Glomerular visceral epithelial cell (primary cell): ENCODE measurements around the gene AKAP1.

ENCODE experiments used
- DNase-seq: peaks from one replicate; pipeline ENCODE4 v3.0.0-alpha.2; 2016; ENCODE audit errors: extremely low spot score

Gene AKAP1

GRCh38 chr17:57133486-57133885 lies 48.4 kb downstream of the AKAP1 start:
- no peak for DNase-seq

GRCh38 chr17:57135026-57135788 lies 50.2 kb downstream of the AKAP1 start:
- no peak for DNase-seq

DNA sequence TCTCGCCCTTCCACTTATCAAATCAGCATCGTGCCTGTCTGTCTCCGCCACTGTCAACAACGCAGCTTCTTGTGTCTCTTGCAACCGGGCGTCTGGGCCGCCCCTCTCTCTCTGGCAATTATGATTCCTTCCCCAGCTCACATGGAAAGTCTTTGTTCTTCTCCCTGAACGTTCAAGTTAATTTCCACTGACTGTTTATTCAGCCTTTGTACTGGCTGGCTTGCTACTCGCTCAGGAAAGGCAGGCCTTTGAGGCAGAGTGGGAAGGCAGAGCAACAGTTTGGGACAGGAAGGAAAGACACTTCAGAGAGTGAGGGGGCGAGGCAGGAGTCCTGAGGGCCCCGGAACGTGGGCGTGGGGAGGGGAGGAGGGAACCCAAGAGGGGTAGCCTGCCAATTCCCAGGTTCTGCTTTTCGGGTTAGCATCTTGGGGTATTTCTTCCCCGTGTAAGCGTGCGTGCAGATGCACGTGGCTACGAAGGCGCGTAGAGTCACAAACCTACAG lies 50.8 kb downstream of the AKAP1 start:
- DNase-seq: no peak

DNA sequence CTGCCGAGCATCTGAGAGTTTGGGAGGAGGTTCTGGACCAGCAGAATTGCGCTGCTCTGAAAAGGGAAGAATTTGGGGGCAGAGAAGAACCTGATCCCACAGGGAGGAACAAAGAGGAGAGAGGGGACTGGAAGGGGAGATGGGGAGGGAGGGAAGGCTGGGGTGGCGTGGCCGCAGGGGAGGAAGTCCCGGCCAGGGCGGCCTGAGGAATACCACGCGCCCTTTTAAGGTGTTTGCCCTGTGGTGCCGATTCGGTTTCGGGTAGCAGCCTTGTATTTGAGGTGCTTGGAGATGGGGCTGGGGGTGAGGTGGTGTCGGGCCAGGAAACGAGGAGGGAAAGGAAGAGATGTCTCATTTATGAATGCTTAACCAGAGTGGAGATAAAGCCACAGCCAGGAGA lies 51.3 kb downstream of the AKAP1 start:
- DNase-seq: no peak

- no peak for DNase-seq
Measured at GRCh38 chr17:57138030-57138911, 53.2 kb downstream of the AKAP1 start.

GRCh38 chr17:57138956-57139576 lies 54.0 kb downstream of the AKAP1 start:
- no peak for DNase-seq

- no peak for DNase-seq
Measured at GRCh38 chr17:57140316-57140715, 55.3 kb downstream of the AKAP1 start.

- DNase-seq: no peak
Measured at GRCh38 chr17:57142925-57143324, 57.9 kb downstream of the AKAP1 start.

DNA sequence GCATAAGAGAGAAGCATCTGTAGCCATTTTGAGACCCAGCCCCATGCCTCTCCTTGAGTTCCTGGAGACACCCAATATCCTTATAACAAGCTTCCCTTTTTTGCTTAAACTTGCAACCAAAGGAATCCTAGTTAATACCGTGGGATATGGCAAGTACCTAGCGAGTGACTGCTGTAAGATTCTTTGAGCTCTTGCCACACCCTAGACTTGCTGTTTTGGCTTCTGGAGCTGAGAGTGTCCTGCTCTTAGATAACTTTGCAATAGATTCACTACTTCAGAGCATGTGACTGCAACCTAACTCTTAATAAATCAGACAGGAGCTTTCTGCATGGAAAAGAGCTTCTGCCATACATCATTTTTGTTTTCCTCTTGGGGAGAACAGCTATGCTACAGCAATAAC lies 58.3 kb downstream of the AKAP1 start:
- no peak for DNase-seq

DNA sequence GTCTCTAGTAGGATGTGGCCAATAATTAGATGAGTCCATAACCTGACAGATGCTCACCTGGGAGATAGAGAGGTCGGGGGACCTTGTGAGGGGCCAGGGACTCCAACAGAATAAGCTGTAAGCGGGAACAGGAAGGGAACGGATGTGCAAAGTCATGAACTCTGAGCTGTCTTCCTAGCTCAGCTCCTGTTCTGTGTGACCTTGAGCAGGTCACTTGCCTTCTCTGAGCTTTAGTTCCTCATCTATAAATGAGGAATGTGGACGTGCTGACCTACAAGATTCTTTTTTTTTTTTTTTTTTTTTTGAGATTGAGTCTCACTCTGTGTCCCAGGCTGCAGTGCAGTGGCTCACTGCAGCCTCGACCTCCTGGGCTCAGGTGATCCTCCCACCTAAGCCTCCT lies 58.9 kb downstream of the AKAP1 start:
- no peak for DNase-seq

- no peak for DNase-seq
Measured at GRCh38 chr17:57144567-57144966, 59.5 kb downstream of the AKAP1 start.

DNA sequence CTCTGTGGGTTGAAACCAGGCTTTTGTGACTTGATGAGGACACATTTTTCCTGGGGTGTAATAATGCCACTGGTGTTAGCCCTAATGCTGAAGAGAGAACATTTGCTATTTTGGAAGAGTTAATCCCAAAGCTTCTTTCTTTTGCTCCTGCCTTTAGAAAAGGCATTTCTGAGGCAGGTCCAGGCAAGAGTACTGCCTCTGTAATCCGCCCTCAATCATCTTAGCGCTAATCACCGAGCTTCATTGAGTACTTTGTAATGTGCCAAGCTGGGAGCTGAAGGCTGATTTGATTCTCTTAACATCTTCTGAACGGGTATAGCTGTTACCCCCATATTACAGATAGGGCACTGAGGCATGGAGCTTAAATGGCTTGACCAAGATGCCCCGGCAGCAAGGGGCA lies 60.3 kb downstream of the AKAP1 start:
- no peak for DNase-seq

GRCh38 chr17:57146273-57146672 lies 61.2 kb downstream of the AKAP1 start:
- no peak for DNase-seq

DNA sequence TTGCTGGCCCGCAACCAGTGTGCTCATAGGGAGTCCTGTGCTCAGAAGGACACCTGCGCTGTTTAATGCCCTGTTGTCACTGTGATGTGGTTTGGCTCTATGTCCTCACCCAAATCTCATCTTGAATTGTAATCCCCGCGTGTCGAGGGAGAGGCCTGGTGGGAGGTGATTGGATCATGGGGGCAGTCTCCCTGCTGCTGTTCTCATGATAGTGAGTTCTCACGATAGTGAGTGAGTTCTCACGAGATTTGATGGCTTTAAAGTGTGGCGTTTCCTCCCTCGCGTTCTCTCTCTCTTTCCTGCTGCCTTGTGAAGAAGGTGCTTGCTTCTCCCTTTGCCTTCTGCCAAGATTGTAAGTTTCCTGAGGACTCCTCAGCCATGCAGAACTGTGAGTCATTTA lies 66.8 kb downstream of the AKAP1 start:
- no peak for DNase-seq

DNA sequence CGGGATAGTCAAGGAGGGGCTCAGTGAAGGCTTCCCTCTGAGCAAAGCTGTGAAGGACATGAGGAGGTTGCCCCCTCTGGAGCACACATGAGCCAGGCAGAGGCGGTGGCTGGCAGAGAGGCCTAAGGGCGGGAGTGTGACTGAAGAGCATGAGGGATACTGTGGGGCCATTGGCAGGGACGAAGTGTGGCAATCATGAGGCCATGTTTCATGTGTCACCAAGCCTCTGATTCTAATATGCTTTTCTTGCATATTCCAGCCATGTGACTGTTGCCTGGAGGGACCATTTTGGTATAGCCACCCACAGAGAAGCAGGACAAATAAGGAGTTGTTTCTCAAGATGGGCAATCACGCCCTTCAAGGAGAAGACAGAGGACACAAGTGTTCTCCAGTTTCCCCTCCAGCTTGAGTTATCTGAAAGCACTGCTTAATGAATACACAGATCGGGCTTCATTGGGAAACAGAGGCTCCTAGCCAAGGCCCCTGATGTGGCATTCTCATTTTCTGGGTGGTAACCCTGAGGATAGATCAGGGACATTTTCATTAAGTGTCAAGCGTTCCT lies 68.0 kb downstream of the AKAP1 start:
- no peak for DNase-seq

- no peak for DNase-seq
Measured at GRCh38 chr17:57154921-57155320, 69.9 kb downstream of the AKAP1 start.

- peak; percentile 25 for DNase-seq
Measured at GRCh38 chr17:57158325-57158724, 73.3 kb downstream of the AKAP1 start.

- no peak for DNase-seq
Measured at GRCh38 chr17:57158795-57159194, 73.7 kb downstream of the AKAP1 start.

DNA sequence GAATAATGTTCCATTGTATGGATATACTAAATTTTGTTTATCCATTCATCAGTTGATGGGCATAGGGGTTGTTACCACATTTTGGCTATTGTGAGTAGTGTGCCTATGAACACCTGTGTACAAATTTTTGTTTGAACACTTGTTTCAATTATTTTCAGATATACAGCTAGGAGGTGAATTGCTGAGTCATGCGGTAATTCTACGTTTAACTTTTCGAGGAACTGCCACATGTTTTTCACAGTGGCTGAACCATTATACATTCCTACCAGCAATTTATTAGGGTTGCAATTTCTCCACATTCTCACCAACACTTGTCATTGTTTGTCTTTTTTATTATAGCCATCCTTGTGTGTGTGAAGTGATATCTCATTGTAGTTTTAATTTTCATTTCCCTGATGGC lies 75.6 kb downstream of the AKAP1 start:
- no peak for DNase-seq

GRCh38 chr17:57164814-57165213 lies 79.8 kb downstream of the AKAP1 start:
- DNase-seq: no peak

DNA sequence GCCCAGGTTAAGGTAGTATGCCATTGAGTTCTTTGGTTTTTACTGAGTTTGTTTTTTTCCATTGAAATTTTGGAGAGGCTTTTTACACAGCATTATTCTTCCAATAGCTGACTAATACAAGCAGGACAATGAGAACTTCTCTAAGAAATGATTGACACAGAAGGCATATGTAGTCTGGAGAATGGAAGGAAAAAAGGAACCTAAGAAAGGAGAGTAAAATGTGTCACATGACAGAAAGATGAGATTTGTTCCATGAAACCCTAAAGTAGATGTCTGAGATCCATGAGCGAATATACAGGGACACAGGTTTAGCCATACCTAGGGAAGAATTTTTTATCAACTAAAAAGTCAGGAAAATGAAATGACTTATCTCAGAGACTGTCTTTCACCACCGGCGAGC lies 80.7 kb downstream of the AKAP1 start:
- no peak for DNase-seq

GRCh38 chr17:57166803-57167202 lies 81.8 kb downstream of the AKAP1 start:
- peak; percentile 17 for DNase-seq
